Hindlimb muscle (tissue), 1 donor: Measurements from ENCODE around the gene PODXL2. TPM values are rescaled to one million over a fixed set of nuclear protein-coding genes. Genes with fewer than 3 reads are reported as not detected.
"Not testable (repeated sequence)": the region's sequence is repeated elsewhere in the genome, so short reads cannot be mapped to it uniquely, and the experiment has no call there.

Source experiments
- DNase-seq: peaks from one replicate; pipeline ENCODE4 v3.0.0-alpha.2; 2013
- polyA plus RNA-seq: library from polyadenylated mRNA; unstranded; fragments of 120-200 nt; gene quantifications from one replicate; pipeline ENCODE4 v1.2.1, GENCODE V29; 2013; ENCODE audit not compliant: insufficient read length

Gene PODXL2
- polyA plus RNA-seq, 1 donor, result 5.3 TPM

DNA sequence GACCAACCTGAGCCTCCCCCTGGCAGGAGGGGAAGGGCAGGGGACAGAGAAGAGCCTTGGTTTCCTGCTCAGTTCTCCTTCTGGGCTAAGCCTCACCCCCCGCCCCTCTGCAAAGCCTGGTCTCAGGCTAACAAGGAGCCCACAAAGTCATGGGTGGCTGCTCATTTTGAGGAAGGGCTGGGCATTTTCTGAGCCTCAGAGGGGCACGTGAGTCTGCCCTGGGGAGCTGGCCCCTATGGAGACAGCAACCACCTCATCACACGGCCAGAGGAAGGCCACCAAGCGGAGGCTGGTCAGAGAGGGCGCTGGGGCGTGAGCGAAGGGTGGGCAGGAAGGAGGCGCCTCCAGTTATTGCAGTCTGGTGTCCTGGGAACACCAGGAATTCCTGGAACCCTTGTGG, 62.5 kb downstream of the PODXL2 start:
- no peak for DNase-seq

DNA sequence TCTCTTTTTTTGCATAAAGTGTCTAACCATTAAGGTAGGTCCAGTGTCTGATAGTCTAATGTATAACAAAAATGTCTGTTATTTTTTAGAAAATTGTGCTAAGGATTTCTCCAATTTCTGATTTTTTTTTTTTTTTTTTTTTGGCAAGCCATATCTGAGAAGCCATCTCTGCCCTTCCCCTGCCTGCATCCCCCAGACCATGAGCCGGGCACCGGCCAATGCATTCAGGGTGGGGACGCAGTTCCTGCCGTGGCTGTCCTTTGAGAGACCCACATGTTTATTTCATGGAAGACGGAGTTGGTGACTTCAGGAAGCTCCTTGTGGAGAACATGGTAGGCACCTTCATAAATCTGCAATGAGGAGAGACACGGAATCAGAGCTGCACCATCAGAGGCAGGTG, 63.0 kb downstream of the PODXL2 start:
- DNase-seq, result no peak

DNA sequence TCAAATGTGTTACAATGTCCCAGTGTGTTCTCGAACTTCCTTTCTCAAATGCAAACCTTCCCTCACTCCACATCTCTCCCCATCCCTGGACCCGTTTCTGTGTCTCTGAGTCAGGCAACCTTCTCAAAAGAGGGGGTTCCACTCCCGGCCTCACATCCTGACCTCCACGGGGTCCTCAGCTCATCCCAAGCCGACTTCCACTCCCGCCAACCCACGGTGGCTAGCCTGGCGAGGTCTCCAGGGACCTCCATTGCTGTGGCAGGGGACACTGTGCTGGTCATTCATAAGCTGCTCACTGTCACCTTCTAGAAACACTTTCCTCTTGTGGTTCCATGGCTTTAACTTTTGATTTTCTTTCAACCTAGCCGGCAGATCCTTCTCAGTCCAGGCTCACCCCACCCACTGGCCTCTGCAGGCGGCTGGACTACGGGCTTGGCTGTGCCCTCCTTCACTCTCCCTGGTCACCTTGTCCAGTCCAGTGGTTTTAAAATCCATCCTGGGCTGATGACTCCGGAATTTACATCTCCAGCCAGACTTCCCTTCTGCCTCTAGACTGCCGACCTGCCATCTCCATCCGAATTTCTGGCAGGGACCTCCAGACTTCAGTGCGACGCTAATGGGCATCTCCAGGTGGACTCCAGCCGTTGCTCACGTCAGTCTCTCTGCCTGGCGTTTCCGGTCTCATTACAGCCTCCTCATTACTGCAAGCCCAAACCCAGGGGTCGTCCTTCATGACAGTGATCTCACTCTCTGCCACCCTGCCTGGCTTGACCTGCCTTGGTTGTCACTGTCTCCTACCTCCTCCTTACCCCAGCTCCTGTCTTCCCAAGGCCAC, 63.7 kb downstream of the PODXL2 start:
- no peak for DNase-seq

DNA sequence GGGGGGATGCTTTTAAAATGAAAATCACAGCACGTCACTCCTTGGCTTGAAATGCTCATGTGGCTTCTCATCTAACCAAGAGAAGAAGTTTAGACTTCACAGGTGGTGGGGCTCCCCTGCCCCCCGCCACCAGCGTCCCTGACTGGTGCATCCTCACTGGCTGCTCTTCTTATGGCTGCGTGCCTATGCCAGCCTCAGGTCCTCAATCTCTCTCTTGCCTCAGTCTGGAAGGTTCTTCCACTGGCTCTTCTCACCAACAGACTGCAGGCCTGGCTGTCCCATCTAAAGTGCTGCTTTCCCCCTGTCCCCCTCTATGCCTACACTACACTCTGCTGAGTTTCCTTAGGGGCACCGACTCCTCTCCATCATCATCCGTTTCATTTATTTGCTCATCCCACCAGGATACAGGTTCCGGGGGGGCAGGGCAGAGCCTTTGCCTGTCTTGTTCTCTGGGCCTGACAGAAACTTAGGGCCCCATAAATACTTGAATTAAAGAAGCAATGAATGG, 64.4 kb downstream of the PODXL2 start:
- DNase-seq, result no peak

DNA sequence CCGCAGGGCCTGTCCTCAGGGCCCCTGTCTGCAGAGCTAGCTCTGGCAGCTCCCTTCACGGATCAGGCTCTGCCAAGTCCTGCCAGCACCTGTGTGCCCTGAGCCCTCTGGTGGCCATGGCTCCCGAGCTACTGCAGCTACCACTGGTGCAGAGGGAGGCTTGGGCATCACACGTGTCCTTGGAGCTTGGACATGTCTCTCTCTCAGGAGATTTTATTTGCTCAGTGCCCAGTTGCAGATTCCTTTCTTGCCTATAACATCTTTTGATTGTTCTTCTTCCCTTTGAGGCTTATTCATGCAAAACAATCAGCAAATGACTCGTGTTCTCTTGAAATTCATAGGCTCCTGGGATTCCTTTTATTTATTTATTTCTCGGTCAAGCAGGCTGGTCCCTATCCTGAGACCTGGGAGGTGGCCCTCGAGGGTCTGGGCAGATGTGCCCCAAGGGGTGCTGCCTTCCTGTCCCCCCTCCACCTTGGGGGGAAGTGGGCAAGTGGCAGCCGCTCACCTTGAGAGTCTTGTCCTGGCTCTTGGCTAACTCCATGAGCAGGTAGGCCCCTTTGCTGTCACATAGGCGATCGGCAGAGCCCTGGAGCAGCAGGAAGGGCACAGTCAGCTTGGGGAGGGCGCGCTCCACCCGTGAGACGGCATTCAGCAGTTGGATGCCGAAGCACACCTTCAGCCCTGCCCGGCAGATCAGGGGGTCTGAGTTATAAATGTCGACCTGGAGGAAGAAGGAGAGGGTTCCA, 65.7 kb downstream of the PODXL2 start:
- no peak for DNase-seq

DNA sequence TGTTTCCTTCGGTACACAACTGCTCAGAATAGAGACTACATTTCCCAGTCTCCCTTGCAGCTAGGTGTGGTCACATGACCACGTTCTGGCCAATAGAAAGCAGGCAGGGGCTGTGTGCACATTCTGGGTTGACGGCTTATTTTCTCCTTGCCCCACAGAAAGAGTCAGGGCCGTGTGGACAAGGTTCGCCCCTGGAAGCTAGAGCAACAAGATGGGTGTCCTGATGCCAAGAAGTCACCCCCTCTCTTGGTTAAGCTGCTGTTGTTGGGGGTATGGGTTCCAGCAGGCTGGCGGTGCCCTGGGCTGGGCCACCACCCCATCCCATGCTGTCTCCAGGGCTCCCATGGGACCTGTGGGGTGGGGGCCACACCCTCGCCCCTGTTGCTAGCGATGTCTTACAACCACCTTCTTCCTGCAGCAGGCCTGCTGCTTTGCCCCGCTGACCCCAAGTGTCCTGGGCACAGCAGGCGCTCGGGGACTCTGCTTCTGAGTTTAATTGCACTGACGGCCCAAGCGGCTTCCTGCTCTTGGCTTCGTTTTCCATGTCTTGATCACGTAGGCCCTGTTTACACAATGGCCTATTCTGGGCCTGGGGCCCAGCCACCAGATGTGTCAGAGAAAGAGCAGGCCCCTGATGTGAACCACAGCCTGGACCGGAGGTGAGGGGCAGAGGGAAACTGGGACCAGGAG, 68.7 kb downstream of the PODXL2 start:
- peak; percentile 92 for DNase-seq

DNA sequence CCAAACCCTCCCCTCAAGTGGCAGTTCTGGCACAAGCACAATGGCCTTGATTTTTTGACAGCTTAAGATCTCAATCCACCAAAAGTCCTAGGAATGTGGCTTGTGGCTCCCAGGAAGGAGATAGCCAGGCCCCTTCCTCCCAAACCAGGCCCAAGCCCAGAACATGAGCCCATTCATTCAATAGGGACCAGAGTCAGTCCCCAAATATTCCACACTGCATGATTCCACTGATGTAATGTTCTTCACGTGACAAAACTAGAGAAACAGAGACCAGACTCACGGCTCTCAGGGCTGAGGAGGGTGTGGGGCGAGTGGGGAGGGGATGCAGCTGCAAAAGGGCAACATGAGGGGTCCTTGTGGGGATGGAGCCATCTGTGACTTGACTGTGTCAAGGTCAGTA, 69.3 kb downstream of the PODXL2 start:
- peak; percentile 54 for DNase-seq

DNA sequence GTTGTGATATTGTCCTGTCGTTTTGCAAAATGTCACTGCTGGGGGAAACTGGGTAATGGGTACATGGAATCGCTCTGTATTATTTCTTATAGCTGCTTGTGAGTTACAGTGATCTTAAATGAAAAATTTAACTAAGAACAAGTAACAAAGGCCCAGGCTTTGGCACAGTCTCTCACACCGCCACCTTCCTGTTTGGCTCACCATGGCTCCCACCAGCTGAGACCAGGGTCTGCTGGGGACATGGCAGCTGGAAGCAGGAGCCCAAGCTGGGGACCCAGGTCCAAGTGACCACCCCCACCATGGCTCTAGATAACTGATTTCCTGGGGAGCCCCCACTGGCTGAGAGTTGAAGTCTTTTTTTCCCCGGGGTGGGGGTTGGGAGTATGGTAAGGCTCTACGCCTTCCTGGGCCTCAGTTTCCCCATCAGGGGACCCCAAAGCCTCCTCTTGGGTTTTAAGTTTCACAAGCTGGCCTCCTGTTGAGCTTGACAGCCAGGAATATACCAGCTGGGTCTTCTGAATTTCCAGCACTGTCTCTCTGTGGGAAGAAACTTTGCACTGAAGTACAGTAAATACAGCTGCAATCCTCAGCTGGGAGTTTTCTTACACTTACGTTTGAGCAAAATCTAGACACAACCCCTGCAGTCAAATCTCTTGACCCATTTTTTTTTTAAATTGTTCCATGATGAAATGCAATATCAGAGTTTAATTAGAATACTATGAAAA, 69.9 kb downstream of the PODXL2 start:
- peak; percentile 59 for DNase-seq

DNA sequence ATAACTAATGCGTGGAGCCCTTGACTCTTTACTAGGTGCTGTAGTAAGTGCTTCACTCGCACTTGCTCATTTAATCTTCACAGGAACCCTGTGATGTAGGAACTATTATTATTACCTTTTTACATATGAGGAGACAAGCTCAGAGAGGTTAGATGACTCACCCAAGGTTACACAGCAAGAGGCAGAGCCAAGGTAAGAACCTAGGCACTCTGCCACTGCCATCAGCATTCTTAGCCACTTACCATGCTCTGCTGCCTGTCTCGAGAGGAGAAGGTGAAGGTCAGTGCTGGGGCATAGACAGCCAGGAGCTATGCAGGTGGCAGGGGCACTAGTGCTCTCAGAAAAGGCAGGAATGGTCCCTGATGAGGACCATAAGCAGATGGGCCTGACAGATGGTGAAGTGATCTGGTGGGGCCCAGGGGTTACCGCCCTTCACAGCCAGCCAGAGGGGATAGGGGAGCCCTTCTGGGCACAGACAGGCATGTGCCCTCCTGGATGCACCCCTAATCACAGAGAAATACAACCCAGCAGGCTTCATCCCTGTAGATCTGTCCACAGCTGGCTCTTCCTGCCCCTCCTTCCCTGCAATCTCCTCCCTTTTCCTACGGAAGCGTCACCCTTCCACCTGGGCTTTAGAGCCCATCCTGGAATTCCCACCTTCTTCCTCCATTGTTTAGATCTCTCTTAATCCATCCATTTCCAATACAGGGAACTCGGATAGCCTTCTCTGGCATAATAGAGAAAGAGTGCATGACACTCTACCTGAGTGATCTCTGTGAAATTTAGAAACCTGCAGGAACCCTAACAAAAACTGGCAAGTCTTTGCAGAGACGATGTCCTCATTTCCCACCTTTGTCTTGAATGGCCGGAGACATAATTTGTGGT, 70.7 kb downstream of the PODXL2 start:
- DNase-seq, result no peak

DNA sequence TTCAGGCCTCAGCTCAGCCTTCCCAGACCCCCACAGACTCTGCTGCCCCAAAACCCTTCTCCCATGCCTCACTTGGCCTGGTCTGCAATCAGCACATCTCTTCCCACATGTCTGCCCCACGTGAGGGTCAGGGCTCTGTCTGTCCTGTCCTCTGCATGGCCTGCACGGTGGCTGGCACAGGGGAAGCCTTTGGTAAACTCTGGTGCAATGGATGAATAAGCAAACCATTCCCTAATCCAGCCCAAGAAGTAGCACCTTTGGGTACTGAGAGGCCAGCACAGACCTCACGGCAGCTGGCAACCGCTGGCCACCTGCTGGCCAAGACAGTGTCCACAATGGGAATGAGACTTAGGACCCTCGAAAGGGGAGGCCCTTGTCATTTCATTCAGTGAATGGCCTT, 71.4 kb downstream of the PODXL2 start:
- DNase-seq, result no peak

DNA sequence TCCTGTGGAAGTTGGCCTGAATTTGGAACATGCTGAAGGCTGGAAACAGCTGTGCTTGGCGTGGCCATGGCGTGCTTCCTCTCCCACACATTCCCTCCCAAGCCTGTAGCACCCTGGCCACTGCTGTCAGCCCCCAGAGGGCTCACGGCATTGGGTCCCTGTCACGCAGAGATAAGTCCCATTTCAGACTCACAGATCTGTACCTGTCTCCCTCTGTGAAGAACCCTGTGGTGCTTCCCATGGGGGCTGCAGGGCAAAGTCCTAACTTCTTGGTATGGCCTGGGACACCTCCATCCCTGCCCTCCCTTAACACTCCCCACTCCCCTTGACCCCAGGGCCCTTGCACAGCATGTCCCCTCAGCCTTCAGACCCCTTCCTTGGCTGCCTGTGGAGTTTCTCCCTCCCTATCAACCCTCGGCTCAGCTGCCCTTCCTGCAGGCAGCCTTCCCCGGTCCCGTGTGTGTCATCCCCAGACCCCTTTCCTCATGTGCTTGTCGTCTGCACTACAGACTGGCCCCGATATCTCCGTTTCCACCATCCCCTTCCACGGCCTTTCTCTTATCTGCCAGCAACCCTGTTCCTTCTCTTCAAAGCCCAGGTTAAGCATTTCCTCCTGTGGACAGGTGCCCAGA, 72.4 kb downstream of the PODXL2 start:
- DNase-seq, result no peak

DNA sequence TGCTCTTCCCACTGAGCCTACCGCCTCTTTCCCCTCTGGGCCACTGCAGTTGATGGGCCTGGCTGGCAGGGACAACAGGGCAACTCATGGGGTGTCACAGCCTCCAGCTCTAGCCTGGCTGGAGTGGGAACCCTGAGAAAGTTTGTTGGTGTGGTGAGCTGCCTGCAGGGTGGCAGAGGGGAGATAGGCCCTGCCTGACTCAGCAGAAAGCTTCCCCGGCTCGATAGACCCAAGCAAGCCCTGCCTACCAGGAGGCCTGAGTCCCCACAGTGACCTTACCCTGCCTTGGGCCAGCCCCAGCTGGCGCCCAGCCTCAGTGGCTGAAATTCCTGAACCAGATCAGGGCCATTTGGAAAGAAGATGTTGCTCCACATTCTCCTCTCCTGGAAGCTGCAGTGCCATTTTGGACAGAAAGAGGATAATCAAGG, 73.2 kb downstream of the PODXL2 start:
- no peak for DNase-seq

DNA sequence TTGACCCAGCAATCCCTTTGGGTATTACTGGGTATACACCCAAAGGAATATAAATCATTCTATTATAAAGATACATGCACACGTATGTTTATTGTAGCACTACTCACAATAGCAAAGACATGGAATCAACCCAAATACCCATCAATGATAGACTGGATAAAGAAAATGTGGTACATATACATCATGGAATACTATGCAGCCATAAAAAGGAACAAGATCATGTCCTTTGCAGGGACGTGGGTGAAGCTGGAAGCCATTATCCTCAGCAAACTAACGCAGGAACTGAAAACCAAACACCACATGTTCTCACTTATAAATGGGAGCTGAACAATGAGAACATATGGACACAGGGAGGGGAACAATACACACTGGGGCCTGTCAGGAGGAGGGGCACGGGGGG, 75.9 kb downstream of the PODXL2 start:
- DNase-seq, result not testable (repeated sequence)

DNA sequence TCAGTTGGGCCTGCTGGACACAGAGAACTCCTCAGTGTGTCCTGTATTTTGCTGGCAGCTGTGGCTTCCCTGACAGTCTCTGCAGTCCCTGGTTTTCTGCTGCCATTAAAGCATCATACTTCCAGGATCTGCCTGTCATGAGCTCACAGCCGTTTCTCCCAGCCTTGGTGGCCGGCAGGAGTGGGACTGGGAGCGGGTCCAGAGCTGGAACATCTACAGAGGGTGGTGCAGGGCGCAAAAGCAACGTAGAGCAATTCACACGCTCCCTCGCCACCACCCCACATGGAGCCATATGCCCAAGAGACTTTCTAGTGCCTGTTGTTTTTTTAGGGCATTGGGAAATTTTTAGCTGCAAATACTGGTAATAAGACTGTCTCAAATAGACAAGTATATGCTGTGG, 77.3 kb downstream of the PODXL2 start:
- no peak for DNase-seq

DNA sequence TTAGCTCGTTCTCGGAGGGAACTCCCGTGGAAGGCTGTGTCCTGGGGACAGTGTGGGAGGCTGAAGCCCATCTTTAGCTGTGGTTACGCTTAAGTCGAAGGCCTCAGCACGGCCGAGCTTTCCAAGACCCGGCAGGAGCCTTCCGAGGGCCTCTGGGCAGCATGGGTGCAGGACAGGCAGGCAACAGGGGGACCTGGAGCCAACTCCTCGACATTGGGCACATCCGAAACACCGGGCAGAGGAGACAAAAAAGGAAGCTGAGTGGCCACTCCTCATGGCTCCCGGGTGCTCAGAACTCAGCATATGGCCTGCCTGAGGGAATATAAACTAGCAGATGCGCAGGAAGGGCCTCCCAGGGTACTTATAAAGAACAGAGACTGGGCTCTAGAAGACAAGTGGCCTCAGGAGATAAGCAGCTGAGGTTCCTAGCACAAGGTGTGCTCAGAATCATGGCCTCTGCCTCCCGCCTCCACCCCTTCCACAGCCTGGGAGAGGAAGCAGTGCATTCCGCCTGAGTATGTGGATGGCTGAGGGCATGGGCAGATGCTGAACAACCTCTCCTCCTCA, 77.9 kb downstream of the PODXL2 start:
- DNase-seq, result no peak

DNA sequence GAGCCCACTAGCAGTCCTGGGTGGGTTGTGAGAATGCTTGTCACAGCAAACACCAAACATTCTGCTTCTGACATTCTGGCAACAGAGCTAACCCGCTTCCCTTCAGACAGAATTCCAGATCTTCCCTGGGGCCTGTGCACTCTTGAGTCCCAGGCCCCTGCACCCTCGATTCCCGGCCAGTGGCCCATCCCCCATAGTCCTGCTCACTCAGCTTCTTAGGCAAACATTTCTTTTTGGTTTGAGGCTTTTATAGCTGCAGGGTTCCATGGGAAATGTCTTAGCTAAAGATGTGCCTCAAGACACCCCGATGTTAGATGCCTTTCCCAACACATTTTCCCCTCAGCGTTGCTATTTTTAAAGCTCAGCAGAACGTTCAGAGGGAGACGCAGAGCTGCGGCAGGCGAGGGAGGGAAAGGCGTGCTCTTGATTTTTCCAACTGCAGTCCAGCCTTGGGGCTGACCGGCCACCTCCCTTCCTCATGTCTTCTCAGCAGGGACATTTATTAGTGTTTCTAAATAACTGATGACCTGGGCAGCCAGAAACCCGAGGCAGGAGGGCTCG, 78.9 kb downstream of the PODXL2 start:
- no peak for DNase-seq

DNA sequence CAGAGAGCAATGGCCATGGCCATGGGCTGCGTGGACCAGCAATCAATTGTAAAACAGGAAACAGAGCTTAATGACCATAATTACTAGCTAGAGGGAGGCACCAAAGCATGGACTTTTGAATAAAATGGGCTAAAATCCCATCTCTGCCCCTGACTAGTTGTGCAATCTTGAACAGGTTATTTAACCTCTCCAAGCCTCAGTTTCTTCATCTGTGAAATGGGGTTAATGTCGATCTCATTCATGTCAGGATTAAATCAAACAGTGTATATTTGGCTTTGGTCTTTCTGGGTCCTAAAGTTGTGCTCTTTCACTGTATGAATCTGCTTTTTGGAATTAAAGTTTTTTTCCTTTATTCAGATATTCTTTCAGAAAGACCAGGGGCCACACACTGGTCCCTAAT, 79.9 kb downstream of the PODXL2 start:
- DNase-seq, result no peak

DNA sequence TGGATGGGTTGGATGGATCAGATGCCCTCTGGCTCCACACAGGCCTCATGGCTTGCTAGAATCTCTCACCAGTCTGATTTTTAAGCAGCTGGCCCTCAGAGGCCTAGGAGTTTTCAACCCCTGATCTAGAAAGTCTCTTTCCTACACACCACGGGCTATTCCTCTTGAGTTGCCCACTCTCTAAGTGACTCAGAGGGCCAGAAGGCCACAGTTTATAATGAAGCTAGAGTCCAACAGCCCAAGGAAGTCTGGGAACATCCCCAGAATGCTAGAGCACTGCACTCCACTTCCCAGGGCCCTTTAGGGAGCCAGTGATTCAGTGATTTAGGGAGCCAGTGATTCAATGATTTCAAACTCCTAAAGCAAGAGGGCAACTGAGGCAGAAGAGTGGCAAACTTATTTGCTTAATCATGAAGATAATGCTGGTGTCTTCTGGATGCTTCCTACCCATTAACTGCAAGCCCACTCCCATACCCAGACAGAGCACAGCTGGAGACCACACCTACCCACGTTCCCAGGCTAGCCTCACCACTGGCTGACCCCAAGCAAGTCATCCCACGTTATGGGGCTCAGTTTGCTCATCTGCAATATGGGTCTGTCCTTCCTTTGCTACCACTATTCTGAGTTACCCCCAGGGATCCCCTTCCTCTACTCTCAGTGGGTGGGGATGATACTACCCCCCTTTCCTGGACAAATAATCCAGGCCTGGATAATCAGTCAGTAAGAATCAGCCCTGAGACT, 80.5 kb downstream of the PODXL2 start:
- no peak for DNase-seq

DNA sequence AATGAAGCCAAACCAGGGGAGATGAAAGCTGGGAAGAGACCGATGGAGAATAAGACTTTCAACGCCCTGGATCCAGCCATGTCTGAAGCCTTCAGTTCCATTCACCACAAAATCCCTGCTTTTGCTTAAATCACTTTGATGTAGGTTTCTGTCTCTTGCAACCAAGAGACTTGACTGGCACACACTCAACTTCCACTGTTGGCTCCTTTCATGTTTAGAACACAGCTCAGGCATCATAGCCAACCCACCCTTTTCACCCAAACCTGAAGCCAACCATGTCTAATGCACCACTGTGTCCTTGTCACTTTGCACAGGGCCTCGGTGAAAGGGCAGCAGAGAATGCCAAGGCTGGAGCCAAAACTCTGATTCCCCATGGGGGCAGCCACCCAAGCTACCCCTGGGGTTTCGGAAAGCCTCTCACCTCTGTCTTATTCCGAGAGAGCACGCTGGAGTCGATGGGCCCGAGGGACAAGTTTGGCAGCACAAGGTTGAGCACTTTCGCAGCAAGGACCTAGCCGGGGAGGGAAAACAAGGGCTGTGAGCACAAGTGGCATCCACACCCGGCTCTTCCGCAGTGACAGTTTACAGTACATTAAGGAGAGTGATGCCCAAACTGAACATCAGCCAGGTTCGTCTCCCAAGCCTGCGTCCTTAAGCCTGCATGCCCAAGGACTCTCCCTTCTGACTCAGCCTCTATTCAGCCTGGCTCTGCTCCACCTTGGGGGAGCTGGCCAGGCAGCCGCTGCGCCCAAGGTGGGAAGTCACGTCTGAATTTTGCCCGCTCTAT, 81.4 kb downstream of the PODXL2 start:
- DNase-seq, result no peak
